ENCODE results near the gene DGKH.
"Not testable (repeated sequence)": the region's sequence is repeated elsewhere in the genome, so short reads cannot be mapped to it uniquely, and the experiment has no call there.

Gene DGKH

DNA sequence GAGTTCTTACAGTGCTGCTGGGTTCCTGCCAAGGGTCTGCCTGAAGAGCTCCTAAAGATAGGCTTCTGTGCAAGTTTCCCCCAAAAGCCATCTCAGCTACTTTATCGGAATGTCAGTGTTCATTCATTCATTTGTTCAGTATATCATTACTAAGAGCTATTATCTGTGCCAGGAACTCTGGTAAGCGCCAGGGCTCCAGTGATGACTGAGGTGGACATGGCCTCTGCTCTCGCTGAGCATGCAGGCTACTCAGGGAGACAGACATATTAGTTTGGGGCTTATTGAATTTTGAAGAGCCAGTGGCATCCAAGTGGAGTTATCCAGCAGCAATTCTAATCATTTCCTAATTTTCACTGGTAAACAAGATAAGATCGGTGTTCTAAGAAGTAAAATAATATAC, 65.8 kb downstream of the DGKH start:
- no peak for DNase-seq

GRCh38 chr13:42114912-42115311, 66.5 kb downstream of the DGKH start:
- DNase-seq = no peak

GRCh38 chr13:42116225-42116624, 67.8 kb downstream of the DGKH start:
- DNase-seq = no peak

DNA sequence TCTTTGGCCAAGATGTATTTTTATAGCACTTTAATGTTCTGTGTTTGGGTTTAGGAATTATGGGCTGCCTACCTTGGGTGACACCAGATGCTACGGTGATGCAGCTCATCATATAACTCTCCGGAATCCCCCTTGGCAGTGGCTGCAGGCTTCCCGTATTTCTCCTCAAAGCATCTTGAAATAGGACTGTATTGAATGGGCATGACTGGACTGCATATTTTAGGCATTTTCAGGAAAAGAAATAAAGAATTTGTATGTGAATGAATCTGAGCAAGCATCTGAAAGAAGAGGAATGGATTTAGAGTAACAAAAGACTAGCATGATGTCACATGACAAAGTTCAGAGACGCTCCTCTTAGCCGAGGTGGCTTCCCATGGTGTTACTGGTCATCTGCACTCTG, 70.6 kb downstream of the DGKH start:
- DNase-seq = no peak

DNA sequence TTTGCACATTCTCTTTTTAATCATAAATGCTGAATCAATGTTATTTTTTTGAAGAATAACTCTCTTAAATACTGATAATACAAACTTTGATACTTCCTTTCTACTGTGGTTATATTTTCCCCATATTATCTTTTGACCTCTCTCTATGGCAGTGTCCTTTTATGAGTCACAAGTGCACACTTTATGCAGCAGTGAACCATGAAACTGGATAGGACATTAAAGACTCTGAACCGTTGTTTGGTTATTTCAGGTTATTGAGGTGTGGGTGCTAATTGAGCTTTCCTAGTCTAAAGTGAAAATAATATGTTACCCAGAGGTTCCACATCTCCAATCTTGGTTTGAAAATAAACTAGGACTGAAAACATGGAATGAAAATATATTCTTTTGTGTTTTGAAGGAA, 71.4 kb downstream of the DGKH start:
- DNase-seq = no peak

GRCh38 chr13:42123600-42123999, 75.2 kb downstream of the DGKH start:
- DNase-seq = no peak

- no peak for DNase-seq
Observed at GRCh38 chr13:42125046-42125445, 76.6 kb downstream of the DGKH start.

- DNase-seq = no peak
Observed at GRCh38 chr13:42127047-42127446, 78.6 kb downstream of the DGKH start.

GRCh38 chr13:42129033-42129432, 80.6 kb downstream of the DGKH start:
- no peak for DNase-seq

DNA sequence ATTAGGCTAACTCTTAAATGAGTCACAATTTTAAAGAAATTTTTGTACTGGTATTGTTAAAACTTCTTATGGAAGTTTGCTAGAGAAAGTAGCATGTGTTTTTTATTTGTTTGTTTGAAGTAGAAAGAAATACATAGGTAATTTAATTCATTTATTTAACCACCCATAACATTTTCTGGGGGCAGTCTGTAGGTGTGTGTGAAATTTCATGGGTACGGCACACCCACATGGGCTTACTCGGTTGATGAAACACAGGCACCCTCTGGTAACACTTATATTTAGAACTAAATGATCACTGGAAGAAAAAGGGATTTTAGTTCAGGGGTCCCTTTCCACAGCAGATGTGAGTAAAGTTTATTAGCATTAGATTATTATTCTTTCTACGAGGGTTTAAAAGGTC, 88.1 kb downstream of the DGKH start:
- DNase-seq = no peak

DNA sequence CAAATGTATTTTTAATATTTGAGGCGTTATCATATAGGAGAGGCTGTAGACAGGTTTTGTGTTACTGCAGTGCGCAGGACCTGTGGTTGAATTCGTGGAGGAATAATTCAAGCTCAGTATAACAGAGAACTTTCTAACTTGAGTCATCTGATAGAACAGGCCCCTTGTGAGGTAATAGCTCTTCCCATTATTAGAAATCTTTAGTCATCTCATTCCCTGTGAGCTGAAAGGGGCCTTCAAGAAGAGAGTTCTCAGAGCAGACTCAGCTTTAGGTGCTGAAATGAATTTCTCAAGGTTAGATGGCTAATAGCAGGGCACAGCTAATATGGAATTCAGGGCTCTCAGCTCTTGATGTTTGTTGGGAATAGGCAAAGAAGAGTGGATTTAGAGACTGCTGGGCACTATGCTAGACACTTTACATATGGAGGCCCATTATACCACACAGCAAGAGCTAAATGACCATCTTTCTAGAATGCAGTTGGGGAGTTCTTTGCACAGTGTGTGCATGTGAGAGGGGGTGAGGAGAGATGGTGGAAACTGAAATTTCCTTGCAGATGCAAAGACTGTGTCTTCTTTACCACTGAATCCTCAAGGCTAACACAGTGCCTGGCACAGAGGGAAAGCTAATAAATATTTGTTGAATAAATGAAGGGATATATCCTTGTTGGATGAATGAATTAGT, 89.5 kb downstream of the DGKH start:
- no peak for DNase-seq

DNA sequence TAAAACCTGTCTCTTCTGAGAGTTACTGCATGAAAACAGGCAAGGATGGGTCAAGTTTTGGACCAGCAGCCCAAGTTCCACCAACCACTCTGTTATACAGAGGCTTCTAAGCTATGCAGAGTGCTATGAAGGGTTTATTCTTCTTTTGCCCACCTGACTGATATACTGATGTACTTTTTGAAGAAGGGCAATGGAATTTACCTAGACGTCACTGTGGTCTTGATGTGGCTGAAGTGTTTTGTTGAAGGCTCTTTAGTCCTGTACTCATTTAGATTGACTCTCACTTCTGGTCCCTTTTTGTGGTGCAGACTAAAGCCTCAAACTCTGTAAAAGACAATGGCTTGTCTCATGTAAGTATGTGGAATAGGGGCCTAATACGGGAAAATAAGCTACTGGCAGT, 92.0 kb downstream of the DGKH start:
- no peak for DNase-seq

DNA sequence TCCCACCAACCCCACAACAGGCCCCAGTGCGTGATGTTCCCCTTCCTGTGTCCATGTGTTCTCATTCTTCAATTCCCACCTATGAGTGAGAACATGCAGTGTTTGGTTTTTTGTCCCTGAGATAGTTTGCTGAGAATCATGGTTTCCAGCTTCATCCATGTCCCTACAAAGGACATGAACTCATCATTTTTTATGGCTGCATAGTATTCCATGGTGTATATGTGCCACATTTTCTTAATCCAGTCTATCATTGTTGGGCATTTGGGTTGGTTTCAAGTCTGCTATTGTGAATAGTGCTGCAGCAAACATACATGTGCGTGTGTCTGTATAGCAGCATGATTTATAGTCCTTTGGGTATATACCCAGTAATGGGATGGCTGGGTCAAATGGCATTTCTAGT, 92.6 kb downstream of the DGKH start:
- DNase-seq = not testable (repeated sequence)

- no peak for DNase-seq
Observed at GRCh38 chr13:42146359-42146758, 97.9 kb downstream of the DGKH start.

DNA sequence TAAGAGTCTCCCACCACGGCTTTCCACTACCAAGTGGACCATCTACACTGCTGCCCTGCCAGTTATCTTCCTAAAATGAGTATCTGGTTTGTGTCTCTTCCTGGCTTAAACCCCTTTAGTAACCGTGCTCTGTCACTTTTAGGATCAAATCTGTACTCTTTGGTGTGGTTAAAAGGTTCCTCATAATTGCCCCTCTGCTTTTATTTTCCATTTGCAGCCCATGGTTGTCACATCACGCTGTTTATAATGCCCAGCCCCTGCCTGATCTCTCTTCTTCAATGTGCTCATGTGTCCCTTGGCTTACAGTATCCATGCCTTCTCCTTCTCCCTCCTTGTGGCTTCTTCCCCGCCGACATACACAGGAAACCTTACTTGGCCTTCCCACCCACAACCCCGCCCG, 100.1 kb downstream of the DGKH start:
- DNase-seq = peak in 1 of 6 experiments; percentile 3

- DNase-seq = no peak
Observed at GRCh38 chr13:42149136-42149535, 100.7 kb downstream of the DGKH start.

DNA sequence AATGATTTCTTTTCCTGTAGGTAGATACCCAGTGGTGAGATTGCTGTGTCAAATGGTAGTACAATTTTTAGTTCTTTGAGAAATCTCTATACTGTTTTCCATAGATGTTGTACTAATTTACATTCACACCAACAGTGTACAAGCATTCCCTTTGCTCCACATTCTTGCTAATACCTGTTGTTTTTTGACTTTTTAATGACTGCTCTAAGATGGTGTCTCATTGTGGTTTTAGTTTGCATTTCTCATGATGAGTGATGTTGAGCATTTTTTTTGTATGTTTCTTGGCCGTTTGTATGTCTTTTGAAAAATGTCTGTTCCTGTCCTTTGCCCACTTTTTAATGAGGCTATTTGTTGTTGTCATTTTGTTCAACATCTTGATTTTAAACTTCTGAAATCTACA, 103.3 kb downstream of the DGKH start:
- DNase-seq = no peak

- DNase-seq = no peak
Observed at GRCh38 chr13:42152495-42152894, 104.0 kb downstream of the DGKH start.

DNA sequence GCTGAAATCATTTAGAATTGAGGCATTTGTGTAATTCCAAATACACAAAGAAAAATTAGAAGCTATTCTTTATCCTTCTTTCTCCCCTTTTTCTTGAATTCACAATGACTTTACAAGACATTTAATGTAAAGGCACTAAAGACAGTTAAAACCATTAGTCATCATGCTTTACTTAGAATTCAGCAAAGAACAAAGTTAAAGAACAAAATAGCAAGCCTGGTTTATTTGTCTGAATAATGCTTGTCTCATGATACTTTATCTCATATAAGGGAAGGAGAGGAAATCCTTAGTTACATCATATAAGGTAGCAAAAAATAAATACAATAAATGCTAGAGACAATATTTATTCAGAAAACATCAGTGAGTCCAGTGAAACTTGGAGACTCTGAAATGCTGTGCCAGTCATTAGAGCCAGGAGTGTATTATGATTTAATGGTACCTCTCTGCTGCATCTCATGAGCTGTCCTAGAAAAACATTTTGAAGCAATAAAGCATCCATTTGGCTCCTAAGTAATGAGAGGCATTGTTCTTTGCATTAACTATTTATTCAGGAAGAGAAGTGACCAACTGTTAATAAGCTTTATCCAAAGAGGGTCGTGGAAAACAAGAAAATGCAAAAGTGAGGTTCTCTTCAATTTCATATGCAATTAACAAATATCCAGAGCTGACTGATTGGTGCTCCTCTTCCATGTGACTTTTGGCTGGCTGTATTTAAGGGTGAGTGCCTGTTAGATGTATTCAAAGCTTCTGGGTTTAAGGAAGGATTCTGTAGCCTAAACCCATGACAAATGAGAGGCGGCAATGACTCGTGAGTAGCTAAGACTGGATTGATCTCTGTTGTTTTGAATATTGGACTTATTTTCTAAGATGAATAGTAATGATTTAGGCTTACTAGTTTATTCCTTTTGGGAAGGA, 105.0 kb downstream of the DGKH start:
- no peak for DNase-seq

DNA sequence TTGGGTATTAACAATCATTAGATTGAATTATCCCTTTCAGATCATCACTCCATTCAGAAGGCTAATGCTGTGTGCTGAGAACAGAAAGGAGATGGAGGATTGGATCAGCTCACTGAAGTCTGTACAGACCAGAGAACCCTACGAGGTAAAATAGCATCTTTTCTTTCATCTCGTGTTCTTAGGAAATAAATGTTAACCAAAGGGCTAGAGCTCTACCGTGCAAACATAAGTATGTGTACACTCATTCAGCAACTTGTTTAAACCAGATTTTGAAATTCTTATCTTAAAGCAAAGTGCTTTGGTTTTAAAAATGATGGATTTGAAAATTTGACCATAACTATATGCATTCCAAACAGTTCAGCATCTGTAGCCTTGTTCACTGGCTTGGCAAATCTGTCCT, 106.8 kb downstream of the DGKH start:
- no peak for DNase-seq

DNA sequence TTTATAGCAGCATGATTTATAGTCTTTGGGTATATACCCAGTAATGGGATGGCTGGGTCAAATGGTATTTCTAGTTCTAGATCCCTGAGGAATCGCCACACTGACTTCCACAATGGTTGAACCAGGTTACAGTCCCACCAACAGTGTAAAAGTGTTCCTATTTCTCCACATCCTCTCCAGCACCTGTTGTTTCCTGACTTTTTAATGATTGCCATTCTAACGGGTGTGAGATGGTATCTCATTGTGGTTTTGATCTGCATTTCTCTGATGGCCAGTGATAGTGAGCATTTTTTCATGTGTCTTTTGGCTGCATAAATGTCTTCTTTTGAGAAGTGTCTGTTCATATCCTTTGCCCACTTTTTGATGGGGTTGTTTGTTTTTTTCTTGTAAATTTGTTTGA, 114.9 kb downstream of the DGKH start:
- DNase-seq = not testable (repeated sequence)

DNA sequence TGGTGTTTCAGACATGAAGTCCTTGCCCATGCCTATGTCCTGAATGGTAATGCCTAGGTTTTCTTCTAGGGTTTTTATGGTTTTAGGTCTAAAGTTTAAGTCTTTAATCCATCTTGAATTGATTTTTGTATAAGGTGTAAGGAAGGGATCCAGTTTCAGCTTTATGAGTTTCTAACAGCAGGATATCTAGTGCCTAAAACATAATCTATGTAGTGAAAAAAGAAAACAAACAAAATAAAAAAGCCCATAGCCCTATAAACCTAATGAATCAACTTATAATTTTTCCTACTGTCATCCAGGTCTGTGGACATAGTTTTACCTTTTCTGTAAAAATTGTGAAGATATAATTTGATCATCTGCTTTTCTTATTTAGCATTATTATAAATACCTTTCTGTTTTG, 115.5 kb downstream of the DGKH start:
- not testable (repeated sequence) for DNase-seq

GRCh38 chr13:42164557-42165125, 116.2 kb downstream of the DGKH start:
- DNase-seq = no peak

DNA sequence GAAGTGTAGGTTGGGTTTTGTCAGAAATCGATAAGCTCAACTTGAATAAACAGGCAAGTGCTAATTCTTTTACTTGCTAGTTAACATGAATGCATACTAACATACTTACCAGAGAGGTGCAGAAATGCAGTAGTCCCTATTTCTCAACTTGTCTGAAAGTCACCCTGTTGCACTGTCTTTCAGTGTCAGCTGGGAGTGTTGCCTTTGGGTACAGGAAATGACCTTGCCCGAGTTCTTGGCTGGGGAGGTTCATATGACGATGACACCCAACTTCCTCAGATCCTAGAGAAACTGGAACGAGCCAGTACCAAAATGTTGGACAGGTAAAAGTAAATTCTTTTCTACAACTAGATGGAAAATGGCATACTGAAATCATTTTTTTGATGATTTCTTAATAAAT, 120.0 kb downstream of the DGKH start:
- no peak for DNase-seq
